Nephron progenitor cell (in vitro differentiated cells): ENCODE measurements around the gene PHKG2.

Source experiments
- DNase-seq: peaks from one replicate; pipeline ENCODE4 v3.0.0; 2021
- H3K27ac Mint-ChIP-seq: 2 replicates; pipeline ENCODE4 v1.8.0; 2021; ENCODE audit warnings: mild to moderate bottlenecking, moderate library complexity, mixed read lengths
- H3K27me3 Mint-ChIP-seq: 2 replicates; pipeline ENCODE4 v1.8.0; 2021; ENCODE audit warnings: mild to moderate bottlenecking, low read depth, mixed read lengths; ENCODE audit not compliant: poor library complexity
- H3K36me3 Mint-ChIP-seq: 2 replicates; pipeline ENCODE4 v1.8.0; 2021; ENCODE audit warnings: low read depth, mixed read lengths
- H3K4me1 Mint-ChIP-seq: 2 replicates; pipeline ENCODE4 v1.8.0; 2021; ENCODE audit warnings: mixed read lengths
- H3K4me3 Mint-ChIP-seq: 2 replicates; pipeline ENCODE4 v1.8.0; 2021; ENCODE audit warnings: mild to moderate bottlenecking, moderate library complexity, mixed read lengths
- H3K9me3 Mint-ChIP-seq: 2 replicates; pipeline ENCODE4 v1.8.0; 2021; ENCODE audit warnings: mild to moderate bottlenecking, moderate library complexity, mixed read lengths
- TF ChIP-seq, protein P1 (sequence below): fragments of 200-600 bp; sonication (generic); IDR thresholded peaks from 2 replicates; pipeline ENCODE4 v1.5.0; 2021; ENCODE audit warnings: antibody characterized with exemption

PHKG2 gene

DNA sequence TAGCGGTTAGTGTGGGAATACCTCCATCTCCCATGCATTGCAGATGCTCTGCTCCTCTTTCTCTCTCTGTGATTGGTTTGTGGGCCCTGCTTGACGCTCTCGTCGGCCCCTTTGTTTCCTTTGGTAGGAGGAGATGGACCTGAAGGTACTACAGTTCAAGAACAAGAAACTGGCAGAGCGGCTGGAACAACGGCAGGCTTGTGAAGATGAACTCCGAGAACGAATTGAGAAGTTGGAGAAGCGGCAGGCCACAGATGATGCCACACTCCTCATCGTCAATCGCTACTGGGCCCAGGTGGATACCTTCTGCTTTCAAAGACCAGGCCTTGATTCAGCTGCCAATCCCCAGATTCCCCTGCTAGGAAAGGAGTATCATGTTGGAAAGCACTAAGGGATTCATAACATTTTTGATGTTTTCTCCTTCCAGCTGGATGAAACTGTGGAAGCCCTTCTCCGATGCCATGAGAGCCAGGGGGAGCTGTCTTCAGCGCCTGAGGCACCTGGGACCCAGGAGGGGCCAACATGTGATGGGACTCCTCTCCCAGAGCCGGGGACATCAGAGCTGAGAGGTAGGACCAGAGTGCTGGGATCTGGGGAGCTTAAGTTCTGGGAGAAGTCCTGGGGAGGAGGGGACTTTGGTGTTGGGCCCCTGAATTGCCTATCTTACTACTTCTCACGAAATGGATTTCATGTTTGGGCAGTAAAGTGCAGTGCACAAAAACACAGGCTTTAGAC, 14.9 kb downstream of the PHKG2 start:
- Mint-ChIP-seq H3K27me3 (no peaks in the 10 kb centered on the region), H3K4me3 (peak overlapping the region; percentile 95), H3K4me1 (peaks cover 29% of the 10 kb centered on the region), H3K9me3 (no peaks in the 10 kb centered on the region), H3K36me3 (peaks cover 61% of the 10 kb centered on the region), H3K27ac (peak overlapping the region; percentile 99)
- TF ChIP-seq, protein P1, sequence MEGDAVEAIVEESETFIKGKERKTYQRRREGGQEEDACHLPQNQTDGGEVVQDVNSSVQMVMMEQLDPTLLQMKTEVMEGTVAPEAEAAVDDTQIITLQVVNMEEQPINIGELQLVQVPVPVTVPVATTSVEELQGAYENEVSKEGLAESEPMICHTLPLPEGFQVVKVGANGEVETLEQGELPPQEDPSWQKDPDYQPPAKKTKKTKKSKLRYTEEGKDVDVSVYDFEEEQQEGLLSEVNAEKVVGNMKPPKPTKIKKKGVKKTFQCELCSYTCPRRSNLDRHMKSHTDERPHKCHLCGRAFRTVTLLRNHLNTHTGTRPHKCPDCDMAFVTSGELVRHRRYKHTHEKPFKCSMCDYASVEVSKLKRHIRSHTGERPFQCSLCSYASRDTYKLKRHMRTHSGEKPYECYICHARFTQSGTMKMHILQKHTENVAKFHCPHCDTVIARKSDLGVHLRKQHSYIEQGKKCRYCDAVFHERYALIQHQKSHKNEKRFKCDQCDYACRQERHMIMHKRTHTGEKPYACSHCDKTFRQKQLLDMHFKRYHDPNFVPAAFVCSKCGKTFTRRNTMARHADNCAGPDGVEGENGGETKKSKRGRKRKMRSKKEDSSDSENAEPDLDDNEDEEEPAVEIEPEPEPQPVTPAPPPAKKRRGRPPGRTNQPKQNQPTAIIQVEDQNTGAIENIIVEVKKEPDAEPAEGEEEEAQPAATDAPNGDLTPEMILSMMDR = no peak
- no peak for DNase-seq

DNA sequence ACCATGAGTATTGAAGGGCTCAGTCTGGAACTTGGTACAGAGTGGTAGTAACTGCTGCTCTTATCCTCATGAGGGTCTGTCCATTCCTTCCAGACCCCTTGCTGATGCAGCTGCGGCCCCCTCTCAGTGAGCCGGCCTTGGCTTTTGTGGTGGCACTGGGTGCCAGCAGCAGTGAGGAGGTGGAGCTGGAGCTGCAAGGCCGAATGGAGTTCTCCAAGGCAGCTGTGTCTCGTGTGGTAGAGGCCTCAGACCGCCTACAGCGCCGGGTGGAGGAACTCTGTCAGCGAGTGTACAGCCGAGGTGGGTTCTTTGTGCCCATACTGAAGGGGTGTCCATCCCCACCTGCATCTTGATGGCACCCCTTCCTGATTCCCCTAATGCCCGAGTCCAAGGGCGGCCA, 15.9 kb downstream of the PHKG2 start:
- Mint-ChIP-seq H3K27me3 (no peaks in the 10 kb centered on the region), H3K4me3 (peak overlapping the region; percentile 95), H3K36me3 (peaks cover 68% of the 10 kb centered on the region), H3K9me3 (no peaks in the 10 kb centered on the region), H3K27ac (no peak overlapping the region), H3K4me1 (peaks cover 29% of the 10 kb centered on the region)
- TF ChIP-seq, protein P1 = no peak
- DNase-seq = no peak

DNA sequence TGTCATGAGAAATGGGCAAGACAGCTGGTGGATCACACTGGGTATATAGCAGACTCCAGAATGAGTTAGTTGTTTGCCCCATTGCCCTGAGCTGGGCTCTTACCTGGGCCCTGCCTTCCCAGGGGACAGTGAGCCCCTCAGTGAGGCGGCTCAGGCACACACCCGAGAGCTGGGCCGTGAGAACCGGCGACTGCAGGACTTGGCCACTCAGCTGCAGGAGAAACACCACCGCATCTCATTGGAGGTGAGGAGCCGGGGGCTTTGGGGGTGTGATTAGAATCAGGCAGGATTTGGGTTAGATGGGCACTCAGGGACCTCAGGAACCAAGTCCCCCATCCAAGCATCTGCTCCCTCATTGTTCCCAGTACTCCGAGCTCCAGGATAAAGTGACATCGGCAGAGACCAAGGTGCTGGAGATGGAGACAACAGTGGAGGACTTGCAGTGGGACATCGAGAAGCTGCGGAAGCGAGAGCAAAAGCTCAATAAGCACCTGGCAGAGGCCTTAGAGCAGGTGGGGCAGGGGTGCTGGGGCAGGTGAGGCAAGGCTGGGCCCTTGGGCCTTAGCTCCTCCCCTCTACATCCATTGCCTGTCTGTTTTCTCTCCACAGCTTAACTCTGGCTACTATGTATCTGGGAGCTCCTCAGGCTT, 16.7 kb downstream of the PHKG2 start:
- no peak overlapping the region for H3K27ac Mint-ChIP-seq
- H3K36me3 Mint-ChIP-seq = peaks cover 66% of the 10 kb centered on the region
- no peaks in the 10 kb centered on the region for H3K9me3 Mint-ChIP-seq
- no peak overlapping the region for H3K4me3 Mint-ChIP-seq
- TF ChIP-seq, protein P1 = no peak
- H3K4me1 Mint-ChIP-seq = peaks cover 29% of the 10 kb centered on the region
- H3K27me3 Mint-ChIP-seq = no peaks in the 10 kb centered on the region
- no peak for DNase-seq

DNA sequence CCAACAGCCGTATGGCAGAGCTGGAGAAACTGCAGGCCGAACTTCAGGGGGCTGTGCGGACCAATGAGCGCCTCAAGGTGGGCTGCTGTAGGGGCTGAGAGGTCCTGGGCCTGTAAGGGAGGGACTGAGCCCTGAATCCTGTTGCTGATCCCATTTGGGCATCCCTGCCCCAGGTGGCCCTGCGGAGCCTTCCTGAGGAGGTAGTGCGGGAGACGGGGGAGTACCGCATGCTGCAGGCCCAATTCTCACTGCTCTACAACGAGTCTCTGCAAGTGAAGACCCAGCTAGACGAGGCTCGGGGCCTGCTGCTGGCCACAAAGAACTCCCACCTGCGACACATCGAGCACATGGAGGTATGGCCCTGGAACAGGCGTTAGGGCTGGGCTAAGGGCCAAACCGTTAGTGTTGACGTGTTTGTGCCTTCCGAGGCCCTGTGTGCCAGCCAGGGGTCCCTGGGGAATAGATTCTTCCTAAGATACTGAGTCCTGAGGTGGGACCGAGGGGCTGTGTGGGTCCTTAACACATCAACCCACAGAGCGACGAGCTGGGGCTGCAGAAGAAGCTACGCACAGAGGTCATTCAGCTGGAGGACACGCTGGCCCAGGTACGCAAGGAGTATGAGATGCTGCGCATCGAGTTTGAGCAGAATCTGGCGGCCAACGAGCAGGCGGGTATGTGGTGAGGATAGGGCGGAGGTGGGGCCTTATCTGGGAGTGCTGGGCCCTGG, 18.1 kb downstream of the PHKG2 start:
- TF ChIP-seq, protein P1 = no peak
- Mint-ChIP-seq H3K9me3 (no peaks in the 10 kb centered on the region), H3K27me3 (no peaks in the 10 kb centered on the region), H3K27ac (no peak overlapping the region), H3K4me3 (no peak overlapping the region), H3K4me1 (peaks cover 15% of the 10 kb centered on the region), H3K36me3 (peaks cover 72% of the 10 kb centered on the region)
- DNase-seq = no peak

DNA sequence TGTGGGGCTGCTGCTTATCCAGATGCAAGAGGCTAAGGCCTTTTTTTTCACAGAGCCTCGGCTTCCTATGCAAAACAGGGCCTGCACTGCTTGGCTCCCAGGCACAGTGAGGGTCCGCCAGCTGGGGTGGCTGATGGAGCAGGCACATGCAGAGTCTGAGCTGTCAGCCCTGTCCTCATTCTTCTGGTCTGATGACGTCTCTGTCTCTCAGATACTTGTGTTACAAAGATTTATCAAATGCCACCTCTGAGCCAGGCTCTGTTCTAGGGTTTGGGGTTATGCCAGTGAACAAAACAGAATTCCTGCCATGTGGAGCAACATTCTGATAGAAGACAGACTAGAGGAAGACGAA, 18.7 kb downstream of the PHKG2 start:
- Mint-ChIP-seq H3K27me3 (peaks cover 1% of the 10 kb centered on the region), H3K4me1 (peaks cover 15% of the 10 kb centered on the region), H3K27ac (no peak overlapping the region), H3K36me3 (peaks cover 75% of the 10 kb centered on the region), H3K4me3 (no peak overlapping the region), H3K9me3 (no peaks in the 10 kb centered on the region)
- TF ChIP-seq, protein P1 = no peak
- no peak for DNase-seq
